Hepatocyte (in vitro differentiated cells): ENCODE data around the gene NUTM2E.
"Not testable (repeated sequence)": the region's sequence is repeated elsewhere in the genome, so short reads cannot be mapped to it uniquely, and the experiment has no call there.

Experiments used
- CTCF ChIP-seq: fragments of 200-600 bp; sonication (generic); IDR thresholded peaks from 2 replicates; pipeline ENCODE4 v1.5.1; 2016; ENCODE audit warnings: antibody characterized with exemption, mild to moderate bottlenecking; ENCODE audit not compliant: poor library complexity
- EZH2 ChIP-seq: fragments of 200-600 bp; sonication (generic); IDR thresholded peaks from 2 replicates; pipeline ENCODE4 v1.6.1; 2016; ENCODE audit warnings: antibody characterized with exemption, mild to moderate bottlenecking, borderline replicate concordance

GRCh38 chr10:79826496-79827215, at the start of gene NUTM2E:
- not testable (repeated sequence) for TF ChIP-seq CTCF, EZH2
